ENCODE data around the gene SULF2.

Gene SULF2

GRCh38 chr20:47717421-47717820 lies 67.9 kb downstream of the SULF2 start:
- no peaks in the 10 kb centered on the region for H3K9me3 ChIP-seq
- H3K27ac ChIP-seq: no peak overlapping the region
- TF ChIP-seq, protein P1, sequence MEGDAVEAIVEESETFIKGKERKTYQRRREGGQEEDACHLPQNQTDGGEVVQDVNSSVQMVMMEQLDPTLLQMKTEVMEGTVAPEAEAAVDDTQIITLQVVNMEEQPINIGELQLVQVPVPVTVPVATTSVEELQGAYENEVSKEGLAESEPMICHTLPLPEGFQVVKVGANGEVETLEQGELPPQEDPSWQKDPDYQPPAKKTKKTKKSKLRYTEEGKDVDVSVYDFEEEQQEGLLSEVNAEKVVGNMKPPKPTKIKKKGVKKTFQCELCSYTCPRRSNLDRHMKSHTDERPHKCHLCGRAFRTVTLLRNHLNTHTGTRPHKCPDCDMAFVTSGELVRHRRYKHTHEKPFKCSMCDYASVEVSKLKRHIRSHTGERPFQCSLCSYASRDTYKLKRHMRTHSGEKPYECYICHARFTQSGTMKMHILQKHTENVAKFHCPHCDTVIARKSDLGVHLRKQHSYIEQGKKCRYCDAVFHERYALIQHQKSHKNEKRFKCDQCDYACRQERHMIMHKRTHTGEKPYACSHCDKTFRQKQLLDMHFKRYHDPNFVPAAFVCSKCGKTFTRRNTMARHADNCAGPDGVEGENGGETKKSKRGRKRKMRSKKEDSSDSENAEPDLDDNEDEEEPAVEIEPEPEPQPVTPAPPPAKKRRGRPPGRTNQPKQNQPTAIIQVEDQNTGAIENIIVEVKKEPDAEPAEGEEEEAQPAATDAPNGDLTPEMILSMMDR (IDR thresholded peaks at IDR 0.05): no peak

GRCh38 chr20:47713878-47714450 lies 71.3 kb downstream of the SULF2 start:
- Histone ChIP-seq H3K27ac (no peak overlapping the region), H3K27me3 (peaks cover 11% of the 10 kb centered on the region), H3K4me3 (ENCODE audit: low read depth in 1 of 2, low read length in 1 of 2) (no peak overlapping the region), H3K36me3 (no peaks in the 10 kb centered on the region), H3K4me1 (ENCODE audit: control insufficient read depth in 1 of 2, insufficient read depth in 1 of 2, low read depth in 1 of 2, low read length in 1 of 2) (peaks cover 0 to 5% of the 10 kb centered on the region in 2 experiments), H3K9me3 (no peaks in the 10 kb centered on the region)
- TF ChIP-seq, protein P1 (IDR thresholded peaks at IDR 0.05): no peak

More at GRCh38 chr20:47717421-47717820, 67.9 kb downstream of the SULF2 start:
- H3K4me3 ChIP-seq (ENCODE audit: low read depth in 1 of 2, low read length in 1 of 2): no peak overlapping the region
- no peaks in the 10 kb centered on the region for H3K27me3 ChIP-seq
- no peaks in the 10 kb centered on the region for H3K36me3 ChIP-seq
- H3K4me1 ChIP-seq (ENCODE audit: control insufficient read depth in 1 of 2, insufficient read depth in 1 of 2, low read depth in 1 of 2, low read length in 1 of 2): no peaks in the 10 kb centered on the region

- TF ChIP-seq, protein P1 (IDR thresholded peaks at IDR 0.05): no peak
- Histone ChIP-seq H3K4me1 (ENCODE audit: control insufficient read depth in 1 of 2, insufficient read depth in 1 of 2, low read depth in 1 of 2, low read length in 1 of 2) (peaks cover 0 to 5% of the 10 kb centered on the region in 2 experiments), H3K9me3 (no peaks in the 10 kb centered on the region), H3K27me3 (peaks cover 11% of the 10 kb centered on the region), H3K36me3 (no peaks in the 10 kb centered on the region), H3K4me3 (ENCODE audit: low read depth in 1 of 2, low read length in 1 of 2) (no peak overlapping the region), H3K27ac (no peak overlapping the region)
These were observed 72.1 kb downstream of the SULF2 start for GRCh38 chr20:47713163-47713562.

- Histone ChIP-seq H3K27me3 (peaks cover 11% of the 10 kb centered on the region), H3K9me3 (no peaks in the 10 kb centered on the region), H3K36me3 (no peaks in the 10 kb centered on the region), H3K4me3 (ENCODE audit: low read depth in 1 of 2, low read length in 1 of 2) (no peak overlapping the region), H3K4me1 (ENCODE audit: control insufficient read depth in 1 of 2, insufficient read depth in 1 of 2, low read depth in 1 of 2, low read length in 1 of 2) (peaks cover 0 to 5% of the 10 kb centered on the region in 2 experiments), H3K27ac (peak overlapping the region; percentile 13)
- TF ChIP-seq, protein P1 (IDR thresholded peaks at IDR 0.05): no peak
These were observed 74.1 kb downstream of the SULF2 start for GRCh38 chr20:47711046-47711752.

- H3K36me3 ChIP-seq: no peaks in the 10 kb centered on the region
- peaks cover 11% of the 10 kb centered on the region for H3K27me3 ChIP-seq
- H3K4me3 ChIP-seq (ENCODE audit: low read depth in 1 of 2, low read length in 1 of 2): no peak overlapping the region
- H3K9me3 ChIP-seq: no peaks in the 10 kb centered on the region
- TF ChIP-seq, protein P1 (IDR thresholded peaks at IDR 0.05): no peak
- H3K4me1 ChIP-seq (ENCODE audit: control insufficient read depth in 1 of 2, insufficient read depth in 1 of 2, low read depth in 1 of 2, low read length in 1 of 2): peaks cover 0 to 5% of the 10 kb centered on the region in 2 experiments
- peak overlapping the region; percentile 13 for H3K27ac ChIP-seq
These were observed 74.6 kb downstream of the SULF2 start for GRCh38 chr20:47710665-47711045.

All from neutrophil (primary cell).